OCI-LY1 (cell line): ENCODE measurements around the gene DGKB.

Experiments used
- H2AFZ ChIP-seq: fragments of 200-600 bp; sonication (generic), shearing (Covaris generic); 2 replicates; pipeline ENCODE4 v1.6.0; 2014; ENCODE audit warnings: antibody characterized with exemption, mild to moderate bottlenecking, low read length
- H3F3A ChIP-seq: fragments of 200-600 bp; sonication (generic), shearing (Covaris generic); 2 replicates; pipeline ENCODE4 v1.6.0; 2014; ENCODE audit warnings: mild to moderate bottlenecking, antibody characterized with exemption, low read length, moderate library complexity; ENCODE audit not compliant: insufficient read depth
- H3K27ac ChIP-seq: fragments of 200-600 bp; sonication (generic); 2 replicates; pipeline ENCODE4 v1.5.1; 2014; ENCODE audit warnings: low read length, mixed run types, mild to moderate bottlenecking, low read depth; ENCODE audit not compliant: poor library complexity, severe bottlenecking
- H3K27me3 ChIP-seq: fragments of 200-600 bp; sonication (generic); 2 replicates; pipeline ENCODE4 v1.6.0; 2014; ENCODE audit warnings: antibody characterized with exemption, mild to moderate bottlenecking, low read length, moderate library complexity; ENCODE audit not compliant: insufficient read depth
- H3K36me3 ChIP-seq: fragments of 200-600 bp; sonication (generic); 2 replicates; pipeline ENCODE4 v1.6.1; 2014; ENCODE audit warnings: mild to moderate bottlenecking, antibody characterized with exemption, low read length, moderate library complexity, mixed read lengths; ENCODE audit not compliant: insufficient read depth
- H3K4me1 ChIP-seq: fragments of 200-600 bp; sonication (generic); 2 replicates; pipeline ENCODE4 v1.5.1; 2014; ENCODE audit warnings: mild to moderate bottlenecking, low read length, moderate library complexity; ENCODE audit not compliant: insufficient read depth, severe bottlenecking
- H3K4me2 ChIP-seq: fragments of 200-600 bp; sonication (generic), shearing (Covaris generic); 2 replicates; pipeline ENCODE4 v1.6.1; 2014; ENCODE audit warnings: low read length
- H3K4me3 ChIP-seq: fragments of 200-600 bp; sonication (generic); 2 replicates; pipeline ENCODE4 v1.5.1; 2014; ENCODE audit warnings: low read length, low read depth, mild to moderate bottlenecking, mixed read lengths; ENCODE audit not compliant: poor library complexity, severe bottlenecking
- H3K79me2 ChIP-seq: fragments of 200-600 bp; shearing (Covaris generic); 2 replicates; pipeline ENCODE4 v1.6.1; 2016; ENCODE audit warnings: mixed run types, low read length, mixed read lengths; ENCODE audit not compliant: insufficient read depth
- H3K9ac ChIP-seq: fragments of 200-600 bp; sonication (generic), shearing (Covaris generic); 2 replicates; pipeline ENCODE4 v1.6.1; 2014; ENCODE audit warnings: mild to moderate bottlenecking, low read length, mixed read lengths
- H3K9me2 ChIP-seq: fragments of 200-600 bp; sonication (generic), shearing (Covaris generic); 2 replicates; pipeline ENCODE4 v1.6.1; 2014; ENCODE audit warnings: low read depth, mild to moderate bottlenecking, low read length, mixed read lengths
- H3K9me3 ChIP-seq: fragments of 200-600 bp; shearing (Covaris generic); 2 replicates; pipeline ENCODE4 v1.6.1; 2014; ENCODE audit warnings: low read length, mixed read lengths
- H4K20me1 ChIP-seq: fragments of 200-600 bp; sonication (generic), shearing (Covaris generic); 2 replicates; pipeline ENCODE4 v1.6.0; 2016; ENCODE audit warnings: mild to moderate bottlenecking, low read length; ENCODE audit not compliant: insufficient read depth
- EZH2 ChIP-seq: fragments of 200-600 bp; sonication (generic), shearing (Covaris generic); IDR thresholded peaks from 2 replicates; pipeline ENCODE4 v1.8.0; 2017; ENCODE audit warnings: borderline replicate concordance, mixed run types, mild to moderate bottlenecking, antibody characterized with exemption, low read length, moderate library complexity, mixed read lengths
- TF ChIP-seq, protein P1 (sequence below): fragments of 200-600 bp; sonication (generic), shearing (Covaris generic); IDR thresholded peaks from 2 replicates; pipeline ENCODE4 v1.5.1; 2017; ENCODE audit warnings: mild to moderate bottlenecking, antibody characterized with exemption, low read length, moderate library complexity, mixed read lengths

Gene DGKB

GRCh38 chr7:14385074-14385473 lies 517.5 kb downstream of the DGKB start:
- H3K9me2 ChIP-seq = no peaks in the 10 kb centered on the region
- no peaks in the 10 kb centered on the region for H3K36me3 ChIP-seq
- H3K4me2 ChIP-seq = no peak overlapping the region
- no peaks in the 10 kb centered on the region for H4K20me1 ChIP-seq
- no peak overlapping the region for H2AFZ ChIP-seq
- H3K27ac ChIP-seq = no peak overlapping the region
- no peaks in the 10 kb centered on the region for H3K79me2 ChIP-seq
- H3K4me3 ChIP-seq = no peak overlapping the region
- no peak overlapping the region for H3K9ac ChIP-seq
- H3K9me3 ChIP-seq = no peaks in the 10 kb centered on the region
- no peak for TF ChIP-seq EZH2
- TF ChIP-seq, protein P1, sequence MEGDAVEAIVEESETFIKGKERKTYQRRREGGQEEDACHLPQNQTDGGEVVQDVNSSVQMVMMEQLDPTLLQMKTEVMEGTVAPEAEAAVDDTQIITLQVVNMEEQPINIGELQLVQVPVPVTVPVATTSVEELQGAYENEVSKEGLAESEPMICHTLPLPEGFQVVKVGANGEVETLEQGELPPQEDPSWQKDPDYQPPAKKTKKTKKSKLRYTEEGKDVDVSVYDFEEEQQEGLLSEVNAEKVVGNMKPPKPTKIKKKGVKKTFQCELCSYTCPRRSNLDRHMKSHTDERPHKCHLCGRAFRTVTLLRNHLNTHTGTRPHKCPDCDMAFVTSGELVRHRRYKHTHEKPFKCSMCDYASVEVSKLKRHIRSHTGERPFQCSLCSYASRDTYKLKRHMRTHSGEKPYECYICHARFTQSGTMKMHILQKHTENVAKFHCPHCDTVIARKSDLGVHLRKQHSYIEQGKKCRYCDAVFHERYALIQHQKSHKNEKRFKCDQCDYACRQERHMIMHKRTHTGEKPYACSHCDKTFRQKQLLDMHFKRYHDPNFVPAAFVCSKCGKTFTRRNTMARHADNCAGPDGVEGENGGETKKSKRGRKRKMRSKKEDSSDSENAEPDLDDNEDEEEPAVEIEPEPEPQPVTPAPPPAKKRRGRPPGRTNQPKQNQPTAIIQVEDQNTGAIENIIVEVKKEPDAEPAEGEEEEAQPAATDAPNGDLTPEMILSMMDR = no peak
- H3F3A ChIP-seq = no peaks in the 10 kb centered on the region
- H3K4me1 ChIP-seq = peaks cover 5% of the 10 kb centered on the region
- H3K27me3 ChIP-seq = no peaks in the 10 kb centered on the region

GRCh38 chr7:14381936-14382335 lies 520.6 kb downstream of the DGKB start:
- Histone ChIP-seq H3K4me3 (no peak overlapping the region), H3K9me3 (no peaks in the 10 kb centered on the region), H3K27ac (no peak overlapping the region), H4K20me1 (no peaks in the 10 kb centered on the region), H3K4me2 (no peak overlapping the region), H3K9me2 (no peaks in the 10 kb centered on the region), H3K79me2 (no peaks in the 10 kb centered on the region), H3F3A (no peaks in the 10 kb centered on the region), H3K4me1 (peaks cover 5% of the 10 kb centered on the region), H3K9ac (no peak overlapping the region), H3K36me3 (no peaks in the 10 kb centered on the region), H2AFZ (no peak overlapping the region), H3K27me3 (no peaks in the 10 kb centered on the region)
- TF ChIP-seq, protein P1 = no peak
- no peak for TF ChIP-seq EZH2

DNA sequence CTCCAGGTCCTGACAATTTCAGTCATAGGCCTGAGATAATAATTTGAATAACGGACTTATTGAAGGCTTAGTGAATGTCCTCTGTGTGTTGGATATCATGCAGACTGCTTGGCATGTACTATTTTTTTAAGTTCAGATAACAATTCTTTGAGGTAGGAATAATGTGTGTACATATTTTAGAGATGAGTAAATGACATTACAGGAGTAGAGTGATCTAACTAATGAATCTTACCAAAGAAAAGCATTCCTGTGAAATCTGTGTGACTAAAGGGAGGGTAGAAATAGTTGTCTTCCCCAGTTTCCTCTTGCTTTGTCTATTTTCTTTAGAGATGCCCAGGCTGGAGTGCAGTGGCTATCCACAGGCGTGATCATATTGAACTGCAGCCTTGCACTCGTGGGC lies 521.2 kb downstream of the DGKB start:
- Histone ChIP-seq H3K27me3 (no peaks in the 10 kb centered on the region), H3K36me3 (no peaks in the 10 kb centered on the region), H2AFZ (no peak overlapping the region), H3F3A (no peaks in the 10 kb centered on the region), H3K4me3 (no peak overlapping the region), H3K79me2 (no peaks in the 10 kb centered on the region), H3K9ac (no peak overlapping the region), H3K9me3 (no peaks in the 10 kb centered on the region), H3K9me2 (no peaks in the 10 kb centered on the region), H3K4me2 (no peak overlapping the region), H4K20me1 (no peaks in the 10 kb centered on the region), H3K4me1 (peaks cover 4% of the 10 kb centered on the region), H3K27ac (no peak overlapping the region)
- no peak for TF ChIP-seq EZH2
- TF ChIP-seq, protein P1 = no peak
